KMS-11 (cell line): Measurements from ENCODE around the gene CAMKMT.

Source experiments
- H2AFZ ChIP-seq: fragments of 200-600 bp; sonication (generic); 2 replicates; pipeline ENCODE4 v1.6.1; 2016; ENCODE audit warnings: antibody characterized with exemption, mixed run types, low read depth
- H3K27ac ChIP-seq: fragments of 200-600 bp; sonication (generic); 2 replicates; pipeline ENCODE4 v1.6.1; 2016; ENCODE audit warnings: mild to moderate bottlenecking, mixed run types
- H3K27me3 ChIP-seq: fragments of 200-600 bp; sonication (generic); 2 replicates; pipeline ENCODE4 v1.6.1; 2017; ENCODE audit warnings: mild to moderate bottlenecking, low read depth, mixed run types, moderate library complexity; ENCODE audit not compliant: insufficient read depth
- H3K36me3 ChIP-seq: fragments of 200-600 bp; sonication (generic); 2 replicates; pipeline ENCODE4 v1.6.1; 2017; ENCODE audit warnings: mild to moderate bottlenecking, mixed run types; ENCODE audit not compliant: insufficient read depth
- H3K4me1 ChIP-seq: fragments of 200-600 bp; sonication (generic); 2 replicates; pipeline ENCODE4 v1.6.1; 2016; ENCODE audit warnings: mild to moderate bottlenecking, low read depth, mixed run types; ENCODE audit not compliant: poor library complexity, severe bottlenecking
- H3K4me2 ChIP-seq: fragments of 200-600 bp; sonication (generic); 2 replicates; pipeline ENCODE4 v1.7.0; 2016; ENCODE audit warnings: mild to moderate bottlenecking, mixed run types
- H3K4me3 ChIP-seq: fragments of 200-600 bp; sonication (generic); IDR thresholded peaks from 2 replicates; pipeline ENCODE4 v1.6.1; 2017; ENCODE audit warnings: low read depth, low read length, mixed read lengths; ENCODE audit not compliant: insufficient read depth
- H3K79me2 ChIP-seq: fragments of 200-600 bp; sonication (generic); 2 replicates; pipeline ENCODE4 v1.6.1; 2016; ENCODE audit warnings: low read depth, mixed run types; ENCODE audit not compliant: insufficient read depth
- H3K9ac ChIP-seq: fragments of 200-600 bp; sonication (generic); 2 replicates; pipeline ENCODE4 v1.6.1; 2016; ENCODE audit warnings: mild to moderate bottlenecking, mixed run types
- H4K20me1 ChIP-seq: fragments of 200-600 bp; sonication (generic); 2 replicates; pipeline ENCODE4 v1.6.1; 2016; ENCODE audit warnings: mild to moderate bottlenecking, mixed run types; ENCODE audit not compliant: insufficient read depth
- TF ChIP-seq, protein P1 (sequence below): fragments of 200-600 bp; sonication (generic); conservative IDR thresholded peaks from 2 replicates; pipeline ENCODE4 v1.6.1; 2017; ENCODE audit warnings: low read depth, mild to moderate bottlenecking, antibody characterized with exemption, low read length, moderate library complexity, mixed read lengths

The CAMKMT gene

DNA sequence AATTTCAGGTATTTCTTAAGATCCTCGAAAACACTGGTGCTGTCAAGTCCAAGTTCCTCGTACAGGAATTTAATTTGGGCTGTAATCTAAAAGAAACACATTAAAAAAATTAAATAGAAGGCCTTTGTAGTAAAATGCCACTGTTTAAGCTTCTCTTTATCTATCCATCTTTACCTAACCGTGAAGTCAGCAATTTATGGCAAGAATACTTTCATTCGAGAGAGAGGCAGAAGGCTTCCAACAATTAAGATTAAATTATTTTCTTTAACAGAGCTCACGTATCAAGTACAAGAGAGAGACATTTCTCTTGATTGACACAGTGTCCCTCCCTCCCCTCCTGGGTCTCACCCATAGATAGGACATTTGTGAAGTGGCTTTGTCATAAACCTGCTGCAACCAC lies 40.4 kb upstream of the CAMKMT start:
- TF ChIP-seq, protein P1, sequence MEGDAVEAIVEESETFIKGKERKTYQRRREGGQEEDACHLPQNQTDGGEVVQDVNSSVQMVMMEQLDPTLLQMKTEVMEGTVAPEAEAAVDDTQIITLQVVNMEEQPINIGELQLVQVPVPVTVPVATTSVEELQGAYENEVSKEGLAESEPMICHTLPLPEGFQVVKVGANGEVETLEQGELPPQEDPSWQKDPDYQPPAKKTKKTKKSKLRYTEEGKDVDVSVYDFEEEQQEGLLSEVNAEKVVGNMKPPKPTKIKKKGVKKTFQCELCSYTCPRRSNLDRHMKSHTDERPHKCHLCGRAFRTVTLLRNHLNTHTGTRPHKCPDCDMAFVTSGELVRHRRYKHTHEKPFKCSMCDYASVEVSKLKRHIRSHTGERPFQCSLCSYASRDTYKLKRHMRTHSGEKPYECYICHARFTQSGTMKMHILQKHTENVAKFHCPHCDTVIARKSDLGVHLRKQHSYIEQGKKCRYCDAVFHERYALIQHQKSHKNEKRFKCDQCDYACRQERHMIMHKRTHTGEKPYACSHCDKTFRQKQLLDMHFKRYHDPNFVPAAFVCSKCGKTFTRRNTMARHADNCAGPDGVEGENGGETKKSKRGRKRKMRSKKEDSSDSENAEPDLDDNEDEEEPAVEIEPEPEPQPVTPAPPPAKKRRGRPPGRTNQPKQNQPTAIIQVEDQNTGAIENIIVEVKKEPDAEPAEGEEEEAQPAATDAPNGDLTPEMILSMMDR, result no peak
- H3K4me2 ChIP-seq, result no peak overlapping the region
- no peak overlapping the region for H2AFZ ChIP-seq
- H3K27me3 ChIP-seq, result no peaks in the 10 kb centered on the region
- no peaks in the 10 kb centered on the region for H3K36me3 ChIP-seq
- H3K27ac ChIP-seq, result no peak overlapping the region
- no peak overlapping the region for H3K4me3 ChIP-seq
- no peaks in the 10 kb centered on the region for H4K20me1 ChIP-seq
- no peaks in the 10 kb centered on the region for H3K79me2 ChIP-seq
- no peak overlapping the region for H3K9ac ChIP-seq
- no peaks in the 10 kb centered on the region for H3K4me1 ChIP-seq

DNA sequence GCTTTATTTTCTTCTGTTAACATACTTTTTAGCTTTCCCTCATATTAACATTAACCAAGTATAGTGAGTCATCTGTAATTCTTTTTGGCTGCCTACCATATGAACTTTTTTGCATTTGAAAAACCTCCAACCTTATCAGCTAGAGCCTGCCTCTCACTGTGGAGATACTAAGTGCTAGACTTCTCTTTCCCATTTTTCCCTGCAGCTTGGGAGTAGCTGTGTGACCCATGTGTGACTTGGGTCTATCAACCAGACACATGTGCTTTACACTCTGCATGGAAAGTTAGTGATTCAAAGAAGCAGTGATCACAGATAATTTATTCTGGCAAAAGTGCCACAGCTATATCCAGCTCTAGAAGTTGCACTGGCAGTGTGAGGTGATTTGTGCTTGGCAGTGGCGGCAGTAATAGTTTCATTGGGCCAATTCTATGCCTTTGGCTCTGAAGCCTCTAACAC lies 36.7 kb upstream of the CAMKMT start:
- no peak overlapping the region for H2AFZ ChIP-seq
- TF ChIP-seq, protein P1, result no peak
- H3K79me2 ChIP-seq, result no peaks in the 10 kb centered on the region
- no peaks in the 10 kb centered on the region for H4K20me1 ChIP-seq
- no peaks in the 10 kb centered on the region for H3K4me1 ChIP-seq
- H3K4me2 ChIP-seq, result no peak overlapping the region
- H3K36me3 ChIP-seq, result no peaks in the 10 kb centered on the region; the same call in 1 of the 2 replicates
- no peak overlapping the region for H3K4me3 ChIP-seq
- no peaks in the 10 kb centered on the region for H3K27me3 ChIP-seq
- H3K27ac ChIP-seq, result no peak overlapping the region
- H3K9ac ChIP-seq, result no peak overlapping the region

DNA sequence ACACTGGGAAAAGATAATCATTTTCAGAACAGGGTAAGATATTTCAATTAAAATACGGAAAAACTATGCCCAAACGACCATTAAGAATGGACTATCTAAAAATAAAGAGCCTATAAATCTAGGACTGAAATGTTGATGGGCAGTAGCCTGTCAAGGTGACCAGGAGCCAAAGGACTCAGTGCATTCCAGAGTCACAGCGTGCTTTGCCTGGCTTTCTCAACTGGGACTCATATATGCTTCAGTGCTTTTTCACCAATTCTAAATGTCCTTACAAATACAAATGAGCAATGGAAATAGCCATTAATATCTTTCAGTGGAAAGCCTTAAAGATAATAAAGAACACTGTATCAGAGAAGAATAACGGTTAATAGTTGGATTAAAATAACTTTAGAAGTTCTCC lies 35.9 kb upstream of the CAMKMT start:
- no peaks in the 10 kb centered on the region for H3K4me1 ChIP-seq
- H3K27ac ChIP-seq, result no peak overlapping the region
- H4K20me1 ChIP-seq, result no peaks in the 10 kb centered on the region
- no peaks in the 10 kb centered on the region for H3K79me2 ChIP-seq
- H3K27me3 ChIP-seq, result no peaks in the 10 kb centered on the region
- H2AFZ ChIP-seq, result no peak overlapping the region
- H3K36me3 ChIP-seq, result no peaks in the 10 kb centered on the region; the same call in 1 of the 2 replicates
- no peak overlapping the region for H3K4me2 ChIP-seq
- H3K9ac ChIP-seq, result no peak overlapping the region
- H3K4me3 ChIP-seq, result no peak overlapping the region
- TF ChIP-seq, protein P1, result no peak

DNA sequence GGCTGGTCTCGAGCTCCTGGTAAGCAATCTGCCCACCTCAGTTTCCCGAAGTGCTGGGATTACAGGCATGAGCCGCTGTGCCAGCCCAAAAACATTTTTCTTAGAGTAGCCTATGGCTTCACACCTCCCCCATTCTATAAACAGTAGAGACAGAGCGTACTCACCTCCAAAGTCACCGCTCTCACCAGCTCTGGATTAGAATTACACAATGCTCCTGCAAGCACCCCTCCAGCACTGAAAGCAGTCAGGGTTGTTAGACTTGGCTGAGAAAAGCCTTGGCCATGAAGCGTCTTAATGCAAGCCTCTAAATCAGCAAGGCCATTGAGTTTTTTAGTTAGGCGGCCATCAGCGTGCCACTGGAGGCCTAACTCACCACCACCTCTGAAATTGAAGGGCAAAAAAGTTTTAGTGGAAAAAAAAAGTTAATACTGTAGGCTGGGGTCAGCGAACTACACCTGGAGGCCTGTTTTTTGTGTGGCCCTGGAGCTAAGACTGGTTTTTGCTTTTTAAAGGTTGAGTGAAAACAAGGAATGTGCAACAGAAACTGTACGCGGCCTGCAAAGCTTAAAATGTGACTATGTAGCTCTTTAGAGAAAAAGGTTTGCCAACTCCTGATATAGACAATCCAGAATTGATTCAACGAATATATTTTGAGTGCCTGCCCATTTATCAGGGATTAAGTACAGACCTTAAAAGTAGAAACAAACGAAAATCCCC lies 35.0 kb upstream of the CAMKMT start:
- Histone ChIP-seq H3K4me2 (no peak overlapping the region), H2AFZ (no peak overlapping the region), H3K9ac (no peak overlapping the region), H3K4me3 (no peak overlapping the region), H3K27ac (no peak overlapping the region), H3K27me3 (no peaks in the 10 kb centered on the region), H3K4me1 (no peaks in the 10 kb centered on the region), H4K20me1 (no peaks in the 10 kb centered on the region), H3K36me3 (no peaks in the 10 kb centered on the region; the same call in 1 of the 2 replicates), H3K79me2 (no peaks in the 10 kb centered on the region)
- TF ChIP-seq, protein P1, result no peak
